ENCODE results near the gene C19orf44.
A peak's percentile ranks its signal among the peaks of the same experiment; 100 is the strongest.
"Not testable (repeated sequence)": the region's sequence is repeated elsewhere in the genome, so short reads cannot be mapped to it uniquely, and the experiment has no call there.

The C19orf44 gene

DNA sequence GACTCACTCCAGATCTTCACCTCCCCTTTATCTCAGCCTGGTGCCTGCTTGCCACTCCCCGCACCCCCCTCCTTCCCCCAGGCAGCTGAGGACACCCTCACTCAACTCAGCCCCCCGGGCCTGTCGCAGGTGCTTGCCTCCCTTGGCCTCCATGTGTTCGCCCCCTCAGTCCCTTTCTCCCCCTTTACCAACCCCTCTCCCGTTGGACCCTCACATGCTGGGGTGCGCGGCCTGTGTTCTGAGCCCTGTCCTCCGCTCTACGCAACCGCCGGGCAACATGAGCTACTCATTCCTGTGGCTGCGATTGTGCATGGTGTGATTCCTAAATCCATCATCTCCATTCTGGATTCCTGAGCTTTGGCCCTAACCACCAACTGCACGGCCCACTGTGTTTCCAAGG is 40.9 kb downstream of the C19orf44 start:
- DNase-seq (ENCODE audit: low spot score), result no peak

DNA sequence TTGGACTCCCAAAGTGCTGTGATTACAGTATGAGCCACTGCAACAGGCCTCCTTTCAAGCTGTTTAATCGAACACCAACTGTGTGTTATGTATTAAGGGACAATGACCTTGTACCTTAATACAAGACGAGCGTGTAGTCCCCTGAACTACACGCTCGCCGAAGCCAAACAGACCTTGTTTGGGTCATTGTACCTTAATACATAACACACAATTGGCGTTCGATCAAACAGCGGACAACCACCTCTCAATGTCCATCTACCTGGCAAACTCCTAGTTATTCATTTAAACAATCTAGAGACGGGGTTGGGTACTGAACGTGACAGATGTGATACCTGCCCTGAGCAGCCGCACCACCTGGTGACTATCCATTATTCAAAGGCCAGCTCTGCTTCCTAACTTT is 44.8 kb downstream of the C19orf44 start:
- no peak for DNase-seq (ENCODE audit: low spot score)

DNA sequence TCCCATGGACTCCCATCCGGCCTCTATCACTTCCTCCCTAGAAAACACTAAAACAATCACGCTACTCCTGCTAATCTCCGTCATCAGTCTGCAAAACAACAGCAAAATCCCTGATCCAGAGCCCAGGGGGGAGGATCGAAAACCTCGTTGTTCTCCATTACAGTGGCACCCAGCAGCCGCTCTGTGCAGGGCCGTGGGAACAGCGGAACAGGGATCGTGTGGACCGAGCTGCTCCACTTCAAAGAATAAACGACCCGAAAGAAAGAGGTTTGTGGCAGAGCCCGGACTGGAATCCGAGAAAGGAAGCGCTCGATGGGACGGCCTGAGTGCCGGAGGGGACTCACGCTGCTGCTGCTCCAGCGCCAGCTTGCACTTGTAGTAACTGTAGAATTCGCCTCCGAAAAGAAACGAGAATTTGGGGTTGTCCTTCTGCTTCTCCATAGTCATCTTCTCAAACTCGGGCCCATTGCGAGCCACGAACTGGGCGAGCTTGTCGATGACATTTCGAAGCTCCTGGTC is 45.4 kb downstream of the C19orf44 start:
- no peak for DNase-seq (ENCODE audit: low spot score)

DNA sequence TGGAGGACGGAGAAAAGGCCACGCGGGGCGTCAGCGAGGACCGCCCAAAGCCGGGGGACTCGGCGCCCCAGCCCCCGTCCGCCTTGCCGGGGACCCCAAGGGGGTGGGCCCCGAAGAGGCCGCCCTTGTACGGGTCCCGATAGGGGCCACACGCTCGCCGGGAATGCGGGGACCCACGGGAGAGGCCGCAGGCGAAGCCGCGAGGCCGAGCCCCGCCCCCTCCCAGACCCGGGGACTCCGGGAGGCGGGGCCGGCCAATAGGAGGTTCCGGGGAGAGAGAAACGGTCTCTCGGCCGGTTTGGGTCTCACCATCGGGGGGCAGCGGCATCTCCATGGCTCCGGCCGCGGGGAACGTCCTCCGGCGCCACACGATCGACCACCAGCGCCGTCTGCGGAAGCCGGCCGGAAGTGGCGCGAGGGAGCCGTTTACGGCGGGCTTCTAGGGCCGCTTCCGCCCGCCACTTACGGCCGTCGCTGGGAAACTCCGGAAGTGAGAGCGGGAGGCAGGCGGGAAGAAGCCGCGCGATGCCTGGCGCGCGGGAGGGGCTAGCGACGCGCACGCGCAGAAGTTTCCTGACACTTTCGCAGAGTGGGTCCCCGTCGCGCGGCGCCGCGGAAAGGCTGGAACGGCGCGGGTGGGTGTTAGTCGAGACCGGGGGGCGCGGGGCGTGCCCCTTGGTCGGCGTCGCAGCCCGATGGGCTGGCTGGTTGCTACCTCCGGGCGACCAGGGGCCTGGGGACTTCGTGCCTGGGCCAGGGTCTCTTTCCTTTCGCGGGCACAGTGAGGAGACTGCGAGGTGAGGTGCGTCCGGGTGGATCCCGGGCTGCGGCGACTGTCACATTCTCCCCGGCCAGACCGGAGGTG is 46.1 kb downstream of the C19orf44 start, which contains the start of gene CHERP:
Gene CHERP (minus strand): TSS at position 393 of the 865 bp plus-strand sequence. CDS start 59 bp downstream, at position 334.
- DNase-seq (ENCODE audit: low spot score), result peak; percentile 99

DNA sequence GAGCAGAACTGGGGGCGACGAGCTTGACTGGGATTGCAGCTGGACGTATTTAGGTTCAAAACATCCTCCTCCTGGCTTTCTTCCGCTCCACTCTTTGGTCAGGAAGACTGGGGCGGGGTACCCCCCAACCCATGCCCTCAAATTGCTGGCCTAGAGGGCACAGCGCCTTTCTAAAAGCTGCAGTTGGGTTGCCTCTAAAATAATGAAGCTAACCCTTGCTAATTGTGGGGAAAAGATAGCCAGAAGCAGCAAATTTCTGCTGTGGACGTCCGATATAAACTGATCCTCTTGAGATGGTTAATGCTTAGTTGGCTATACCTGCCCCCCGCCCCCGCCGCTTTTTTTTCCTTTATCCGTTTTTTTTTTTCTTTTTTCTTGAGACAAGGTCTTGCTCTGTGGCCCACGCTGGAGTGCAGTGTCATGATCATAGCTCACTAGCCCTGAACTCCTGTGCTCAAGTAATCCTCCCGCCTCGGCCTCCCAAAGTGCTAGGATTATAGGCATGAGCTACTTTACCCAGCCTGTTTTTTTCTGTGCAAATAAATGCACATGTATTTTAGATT is 46.8 kb downstream of the C19orf44 start:
- no peak for DNase-seq (ENCODE audit: low spot score)

DNA sequence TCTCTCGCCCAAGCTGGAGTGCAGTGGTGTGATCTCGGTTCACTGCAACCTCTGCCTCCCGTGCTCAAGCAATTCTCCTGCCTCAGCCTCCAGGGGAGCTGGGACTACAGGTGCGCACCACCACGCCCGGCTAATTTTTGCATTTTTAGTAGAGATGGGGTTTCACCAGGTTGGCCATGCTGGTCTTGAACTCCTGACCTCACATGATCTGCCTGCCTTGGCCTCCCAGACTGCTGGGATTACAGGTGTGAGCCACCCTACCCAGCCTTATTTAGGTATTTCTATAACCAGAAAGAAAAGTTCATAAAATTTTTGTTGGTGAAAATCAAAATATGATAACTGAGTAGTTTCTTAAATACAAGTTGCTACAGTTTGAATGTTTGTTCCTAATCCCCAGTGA is 47.5 kb downstream of the C19orf44 start:
- not testable (repeated sequence) for DNase-seq (ENCODE audit: low spot score)

DNA sequence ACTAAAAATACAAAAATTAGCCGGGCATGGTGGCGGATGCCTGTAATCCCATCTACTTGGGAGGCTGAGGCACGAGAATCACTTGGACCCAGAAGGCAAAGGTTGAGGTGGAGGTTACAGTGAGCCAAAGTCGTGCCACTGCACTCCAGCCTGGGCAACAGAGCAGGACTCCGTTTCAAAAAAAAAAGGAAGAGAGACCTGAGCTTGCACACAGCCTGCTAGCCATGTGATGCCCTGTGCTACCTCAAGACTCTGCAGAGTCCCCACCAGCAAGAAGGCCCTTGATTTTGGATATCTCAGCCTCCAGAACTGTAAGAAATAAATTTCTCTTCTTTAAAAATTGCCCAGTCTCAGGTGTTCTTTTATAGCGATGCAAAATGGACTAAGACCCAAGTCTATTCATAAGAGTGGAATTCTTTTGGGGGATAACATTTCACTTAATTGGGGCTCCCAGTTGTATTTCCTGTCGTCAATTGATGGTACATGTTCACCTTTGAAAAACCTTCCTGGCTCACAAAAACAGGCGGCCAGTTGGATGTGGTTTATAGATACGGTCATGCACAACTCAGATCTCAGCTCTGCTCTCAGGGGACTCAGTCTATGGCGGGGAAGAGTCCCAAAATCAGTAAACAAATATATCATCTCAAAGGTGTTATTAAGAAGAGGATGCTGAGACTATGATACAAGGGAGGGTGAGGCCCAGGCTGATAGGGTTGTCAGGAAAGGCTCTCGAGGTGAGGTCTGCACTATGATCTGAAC is 48.5 kb downstream of the C19orf44 start:
- no peak for DNase-seq (ENCODE audit: low spot score)

DNA sequence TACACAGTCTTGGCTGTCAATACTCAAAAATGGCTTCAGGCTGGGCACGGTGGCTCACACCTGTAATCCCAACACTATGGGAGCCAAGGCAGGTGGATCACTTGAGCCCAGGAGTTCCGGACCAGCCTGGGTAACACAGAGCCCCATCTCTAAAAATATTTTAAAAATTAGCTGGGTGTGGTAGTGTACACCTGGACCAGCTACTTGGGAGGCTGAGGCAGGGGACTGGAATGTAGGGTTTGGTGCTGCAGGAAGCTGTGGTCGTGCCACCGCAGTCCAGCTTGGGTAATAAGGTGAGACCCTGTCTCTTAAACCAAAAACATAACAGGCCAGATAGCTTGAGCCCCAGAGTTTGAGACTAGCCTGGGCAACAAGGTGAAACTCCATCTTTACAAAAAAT is 52.8 kb downstream of the C19orf44 start:
- no peak for DNase-seq (ENCODE audit: low spot score)

DNA sequence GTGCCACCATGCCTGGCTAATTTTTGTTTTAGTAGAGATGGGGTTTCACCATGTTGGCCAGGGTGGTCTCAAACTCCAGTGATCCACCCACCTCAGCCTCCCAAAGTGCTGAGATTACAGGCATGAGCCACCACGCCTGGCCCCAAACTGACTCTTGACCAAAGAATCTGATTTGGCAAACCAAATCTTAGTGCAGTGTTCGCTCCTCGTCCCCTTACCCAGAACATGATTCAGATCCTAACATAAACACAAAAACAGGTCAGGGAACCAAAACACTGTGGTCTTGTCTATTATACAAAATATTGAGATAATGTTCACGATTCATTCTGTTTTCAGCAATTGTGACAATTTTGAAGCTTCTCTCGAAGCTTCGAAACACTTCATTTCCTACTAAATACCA is 55.7 kb downstream of the C19orf44 start:
- DNase-seq (ENCODE audit: low spot score), result not testable (repeated sequence)

DNA sequence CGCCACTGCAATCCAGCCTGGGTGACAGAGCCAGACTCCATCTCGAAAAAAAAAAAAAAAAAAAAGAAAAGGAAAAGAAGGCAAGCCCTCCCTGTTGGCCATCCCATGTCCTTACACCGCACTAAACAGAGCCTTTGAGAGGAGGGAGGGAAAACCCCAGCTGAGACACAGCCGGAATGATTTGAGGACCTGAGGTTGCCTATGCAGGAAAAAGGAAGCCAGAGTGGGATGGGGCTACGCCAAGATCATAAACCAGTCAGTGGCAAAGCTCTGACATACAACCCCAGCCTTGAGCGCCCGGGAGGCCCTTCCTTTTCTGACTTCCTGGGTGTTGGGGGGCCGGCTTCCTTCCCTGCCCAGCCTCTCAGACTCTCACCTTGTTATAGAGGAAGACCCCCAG is 58.6 kb downstream of the C19orf44 start:
- DNase-seq (ENCODE audit: low spot score), result no peak

DNA sequence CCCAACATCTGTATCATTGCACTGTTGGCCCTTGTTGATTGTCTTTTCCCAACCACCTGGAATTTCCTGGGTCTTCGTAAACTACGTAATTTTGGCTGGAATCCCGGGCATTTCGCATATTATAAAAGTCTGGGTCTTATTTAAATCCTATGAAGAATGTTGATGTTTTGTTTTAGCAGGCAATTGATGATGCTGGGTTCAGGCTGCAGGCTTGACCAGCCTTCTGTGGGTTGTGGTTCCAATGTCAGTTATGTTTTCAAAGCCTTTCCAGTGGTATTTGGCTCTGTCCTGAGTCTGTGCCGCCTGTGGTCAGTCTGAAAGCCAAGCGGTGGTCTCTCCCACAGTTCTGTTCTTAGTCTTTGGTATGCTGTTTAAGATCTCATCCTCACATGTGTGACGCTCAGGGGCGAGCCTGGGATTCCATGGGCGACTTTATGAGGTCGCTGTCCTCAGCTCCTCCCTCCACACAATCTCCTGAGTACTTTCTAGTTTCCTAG is 63.6 kb downstream of the C19orf44 start:
- DNase-seq (ENCODE audit: low spot score), result no peak

DNA sequence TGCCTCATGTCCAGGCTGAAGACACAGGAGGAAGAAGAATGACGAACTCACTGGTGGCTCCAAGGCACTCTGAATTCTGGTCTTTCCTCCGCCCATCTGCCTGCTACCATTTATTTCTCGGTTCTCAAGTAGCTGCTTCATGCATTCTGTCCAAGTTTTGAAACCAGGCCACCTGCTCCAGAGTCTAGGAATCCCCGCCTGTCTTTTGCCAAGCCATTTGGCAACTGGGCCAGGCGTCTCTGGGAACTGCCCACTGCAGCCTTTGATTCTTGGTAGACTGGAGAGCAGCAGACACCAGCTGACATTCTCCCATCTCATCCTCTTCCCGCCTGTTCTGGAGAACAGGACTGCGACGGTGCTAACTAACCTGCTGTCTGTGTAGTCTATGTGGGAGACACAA is 65.2 kb downstream of the C19orf44 start:
- no peak for DNase-seq (ENCODE audit: low spot score)

DNA sequence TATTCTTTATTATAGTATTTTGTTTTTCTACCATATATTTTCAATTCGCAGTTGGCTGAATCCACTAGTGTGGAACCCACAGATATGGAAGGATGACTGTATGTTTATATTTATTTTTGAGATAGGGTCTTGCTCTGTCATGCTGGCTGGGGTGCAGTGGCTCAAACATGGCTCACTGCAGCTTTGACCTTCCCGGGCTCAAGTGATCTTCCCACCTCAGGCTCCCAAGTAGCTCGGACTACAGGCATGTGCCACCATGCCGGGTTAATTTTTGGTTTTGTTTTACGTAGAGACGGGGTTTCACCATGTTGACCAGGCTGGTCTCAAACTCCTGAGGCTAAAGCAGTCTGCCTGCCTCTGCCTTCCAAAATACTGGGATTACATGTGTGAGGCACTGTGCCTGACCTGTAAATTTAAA is 66.4 kb downstream of the C19orf44 start:
- DNase-seq (ENCODE audit: low spot score), result no peak

DNA sequence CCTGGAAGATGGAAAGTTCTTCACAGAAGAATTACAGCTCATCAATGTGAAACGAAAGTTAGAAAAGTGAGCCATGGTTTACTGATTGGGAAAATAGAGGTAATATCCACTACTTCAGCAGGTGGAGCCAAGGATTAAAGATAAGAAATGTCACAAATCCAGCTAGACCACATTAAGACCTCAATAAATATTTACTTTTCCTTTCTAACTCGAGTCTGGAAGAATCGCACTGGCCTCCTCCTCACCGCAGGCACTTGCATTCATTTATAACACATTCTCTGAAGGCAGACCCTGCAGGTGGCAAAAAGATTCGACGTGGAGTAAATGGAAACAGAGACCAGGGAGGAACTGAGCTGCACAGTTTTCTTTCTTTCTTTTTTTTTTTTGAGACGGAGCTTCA is 68.6 kb downstream of the C19orf44 start:
- no peak for DNase-seq (ENCODE audit: low spot score)

DNA sequence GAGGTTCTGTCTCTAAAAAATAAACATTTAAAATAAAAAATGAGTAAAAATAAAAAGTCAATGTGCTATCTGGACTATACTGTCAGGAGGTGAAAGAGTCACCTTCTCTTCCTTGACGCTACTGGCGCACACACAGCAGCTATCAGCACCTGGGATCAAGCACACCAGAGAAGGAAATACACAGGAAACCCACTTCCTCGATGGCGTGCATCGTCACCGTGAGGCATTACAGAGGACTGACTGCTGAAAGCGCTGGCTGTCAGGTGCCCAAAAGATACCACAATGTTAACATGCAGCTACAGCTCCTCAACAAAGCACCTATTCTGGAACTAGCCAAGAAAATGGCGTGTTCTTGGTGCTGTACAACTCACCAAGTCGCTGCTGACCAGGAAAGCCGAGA is 70.0 kb downstream of the C19orf44 start:
- DNase-seq (ENCODE audit: low spot score), result no peak

DNA sequence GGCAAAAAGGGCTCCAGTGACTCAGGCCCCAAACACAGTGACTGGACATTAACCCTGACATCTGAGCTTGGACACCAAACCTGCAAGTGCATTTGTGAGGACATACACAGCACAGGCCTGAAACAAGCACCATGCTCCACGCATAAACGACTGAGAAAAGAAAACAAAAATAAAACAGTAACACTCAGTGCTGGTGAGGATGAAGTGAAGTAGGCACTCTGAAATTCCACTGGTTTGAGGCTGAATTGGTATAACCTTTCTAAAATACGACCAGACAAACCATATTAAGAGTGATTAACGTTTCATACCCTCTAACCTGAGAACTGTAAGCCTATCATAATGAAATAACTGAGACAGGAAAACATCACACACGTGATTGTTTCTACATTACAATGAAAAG is 70.5 kb downstream of the C19orf44 start:
- DNase-seq (ENCODE audit: low spot score), result no peak

DNA sequence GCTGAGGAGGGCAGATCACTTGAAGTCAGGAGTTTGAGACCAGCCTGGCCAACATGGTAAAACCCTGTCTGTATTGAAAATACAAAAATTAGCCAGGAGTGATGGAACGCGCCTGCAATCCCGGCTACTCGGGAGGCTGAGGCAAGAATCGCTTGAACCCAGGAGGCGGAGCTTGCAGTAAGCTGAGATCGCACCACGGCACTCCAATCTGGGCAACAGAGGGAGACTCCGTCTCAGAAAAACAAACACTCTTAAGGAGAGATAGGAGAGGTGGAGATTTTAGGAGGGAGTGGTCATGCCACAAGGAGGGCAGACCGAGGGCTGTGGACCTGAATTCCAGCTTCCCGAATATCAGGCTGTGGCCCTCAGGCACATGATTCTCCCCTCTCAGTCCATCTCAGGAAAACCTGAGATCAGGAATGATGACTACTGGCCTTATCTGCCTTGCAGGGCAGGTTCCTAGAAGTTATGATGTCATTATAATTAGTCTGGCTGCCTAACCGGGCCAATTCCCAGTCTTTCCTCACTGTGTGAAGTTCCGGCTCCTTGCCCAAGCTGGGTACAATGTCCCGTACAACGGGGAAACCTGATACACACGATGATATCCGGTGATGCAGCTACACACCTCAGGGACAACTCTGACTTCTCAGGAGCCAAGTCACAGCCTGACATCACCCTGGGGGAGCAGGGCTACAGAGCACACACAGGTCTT is 73.6 kb downstream of the C19orf44 start:
- no peak for DNase-seq (ENCODE audit: low spot score)
